ENCODE measurements around the gene PDE11A. TPM values are rescaled to one million over a fixed set of nuclear protein-coding genes. Genes with fewer than 3 reads are reported as not detected.

PDE11A gene
- total and polyA plus RNA-seq, 2 of the 13 experiments (the other 11 are each of a cell fraction or from before 2014, with no cell fraction given) = 1.2 to 1.7 TPM

GRCh38 chr2:177984749-177985148 is 87.8 kb downstream of the PDE11A start:
- no peaks in the 10 kb centered on the region for H3K4me1 ChIP-seq (ENCODE audit: insufficient read depth, low read length)
- ATAC-seq (no peak), FAIRE-seq (no peak), DNase-seq (ENCODE audit: low spot score) (no peak)
- H2AFZ ChIP-seq (ENCODE audit: low read length) = no peak overlapping the region
- TF ChIP-seq CHD4 (IDR thresholded peaks at IDR 0.05; ENCODE audit: borderline replicate concordance, low read length) (no peak), REXO4 (CRISPR knock-in tag; IDR thresholded peaks at IDR 0.05; ENCODE audit: borderline replicate concordance) (no peak), RARA (CRISPR knock-in tag; IDR thresholded peaks at IDR 0.05) (no peak), NFAT5 (CRISPR knock-in tag; IDR thresholded peaks at IDR 0.05) (no peak), ATRX (CRISPR knock-in tag; IDR thresholded peaks at IDR 0.05; ENCODE audit: borderline replicate concordance) (no peak)
- H3K9me3 ChIP-seq (ENCODE audit: low read length) = no peaks in the 10 kb centered on the region
- WGBS (ENCODE audit: low lambda C conversion rate) = 7% methylated on average over 1 of the region's 1 CpG
- no peak overlapping the region for H3K4me3 ChIP-seq (replicated peaks in 1 of 3; ENCODE audit: insufficient read depth in 1 of 3, low read depth in 2 of 3, low read length in 3 of 3)
- no peak overlapping the region for H3K27ac ChIP-seq (ENCODE audit: extremely low read length, insufficient read depth, low read length)
- no TSS peak for BruUV-seq (replicated peaks)
- POLR2A ChIA-PET = no interaction called here
- intact Hi-C loops (cut with micrococcal nuclease; ENCODE audit: unreplicated experiment) = loop anchor here (5.0 kb wide), 4 partner anchors 77 to 428 kb away; partner anchors contain the start of genes PDE11A and RBM45
- H3K9ac ChIP-seq (ENCODE audit: insufficient read depth, low read depth, low read length) = no peak overlapping the region
- H3K4me2 ChIP-seq (ENCODE audit: low read depth, low read length) = no peak overlapping the region
- H3K27me3 ChIP-seq (ENCODE audit: control insufficient read depth in 1 of 2, insufficient read depth in 2 of 2, low read length in 2 of 2) = no peaks in the 10 kb centered on the region
- CTCF ChIA-PET (ENCODE audit: low intra/inter-chr PET ratio, low total read pairs) = no interaction called here
- in situ Hi-C loops (cut with HindIII; ENCODE audit: extremely low pct_ligation_motif_present, low pct_unique_long_range_greater_than_20kb) = no loop called here
- no peaks in the 10 kb centered on the region for H4K20me1 ChIP-seq (ENCODE audit: insufficient read depth, low read length)
- no peaks in the 10 kb centered on the region for H3K36me3 ChIP-seq (replicated peaks in 1 of 2; ENCODE audit: control insufficient read depth in 1 of 2, insufficient read depth in 2 of 2, low read length in 2 of 2)
- H3K79me2 ChIP-seq (ENCODE audit: insufficient read depth, low read length) = no peaks in the 10 kb centered on the region
